ENCODE measurements around the gene AGRN.
"Not testable (repeated sequence)": the region's sequence is repeated elsewhere in the genome, so short reads cannot be mapped to it uniquely, and the experiment has no call there.

The AGRN gene

GRCh38 chr1:1021010-1021919 is 1.3 kb downstream of the AGRN start:
- DNase-seq (ENCODE audit: low read depth) = no peak

- no peak for DNase-seq (ENCODE audit: low read depth)
These were observed 2.0 kb downstream of the AGRN start for GRCh38 chr1:1021920-1022259.

GRCh38 chr1:1022302-1023009 is 2.5 kb downstream of the AGRN start:
- no peak for DNase-seq (ENCODE audit: low read depth)

- DNase-seq (ENCODE audit: low read depth) = no peak
These were observed 3.8 kb downstream of the AGRN start for GRCh38 chr1:1023700-1024099.

GRCh38 chr1:1024149-1024770 is 4.3 kb downstream of the AGRN start:
- DNase-seq (ENCODE audit: low read depth) = no peak

- DNase-seq (ENCODE audit: low read depth) = no peak
These were observed 5.1 kb downstream of the AGRN start for GRCh38 chr1:1024771-1025699.

GRCh38 chr1:1025730-1026129 is 5.8 kb downstream of the AGRN start:
- DNase-seq (ENCODE audit: low read depth) = no peak

- no peak for DNase-seq (ENCODE audit: low read depth)
These were observed 6.9 kb downstream of the AGRN start for GRCh38 chr1:1026599-1027413.

GRCh38 chr1:1027791-1028190 is 7.9 kb downstream of the AGRN start:
- DNase-seq (ENCODE audit: low read depth) = no peak

- not testable (repeated sequence) for DNase-seq (ENCODE audit: low read depth)
These were observed 11.1 kb downstream of the AGRN start for GRCh38 chr1:1030867-1031658.

- DNase-seq (ENCODE audit: low read depth) = no peak
These were observed 11.8 kb downstream of the AGRN start for GRCh38 chr1:1031659-1032235.

- no peak for DNase-seq (ENCODE audit: low read depth)
These were observed 12.5 kb downstream of the AGRN start for GRCh38 chr1:1032424-1032823.

GRCh38 chr1:1033009-1033587 is 13.2 kb downstream of the AGRN start:
- peak; percentile 95 for DNase-seq (ENCODE audit: low read depth)

- no peak for DNase-seq (ENCODE audit: low read depth)
These were observed 14.0 kb downstream of the AGRN start for GRCh38 chr1:1033731-1034438.

- no peak for DNase-seq (ENCODE audit: low read depth)
These were observed 14.5 kb downstream of the AGRN start for GRCh38 chr1:1034439-1034781.

- DNase-seq (ENCODE audit: low read depth) = no peak
These were observed 15.5 kb downstream of the AGRN start for GRCh38 chr1:1035291-1035943.

GRCh38 chr1:1037366-1038327 is 17.7 kb downstream of the AGRN start:
- DNase-seq (ENCODE audit: low read depth) = no peak

All from stimulated activated CD4-positive, alpha-beta T cell treated with anti-CD3 and anti-CD28 coated beads, Interleukin-2, amount 100 ng/mL, for 4 hours (primary cell).